Left cardiac atrium (tissue), 4 donors: Measurements from ENCODE around the gene POLQ. TPM values are rescaled to one million over a fixed set of nuclear protein-coding genes. Genes with fewer than 3 reads are reported as not detected.
"Not testable (repeated sequence)": the region's sequence is repeated elsewhere in the genome, so short reads cannot be mapped to it uniquely, and the experiment has no call there.

Source experiments
- ATAC-seq, 2 donors: fragments of 200-7000 bp; cut with Tn5 transposase; one replicate each; pipeline ENCODE4 v1.9.1; 2020; ENCODE audit warnings: mild to moderate bottlenecking in 2 of 2, moderate library complexity in 2 of 2
- DNase-seq: peaks from one replicate; pipeline ENCODE4 v3.0.0-alpha.2; 2020
- intact Hi-C, 2 donors: fragments of 100-400 bp; cut with DNase I; formaldehyde crosslinking; loops; one replicate each; pipeline versions ENCODE4 v1.14.1 to v1.15.1; 2022 to 2023
- total RNA-seq, 2 donors: library from RNA; stranded (reverse); fragmentation: NEBNext Ultra II Directional; extraction: Animal tissue kit (Norgen Biotek cat#: 25700); gene quantifications; one replicate each; pipeline ENCODE4 v1.2.1, GENCODE V29; 2021
- donor health status: DM: no; HTN: yes; CAD: no.
- donor health status: DM: no; HTN: yes; CAD: no; lungs with severe emphysema.
- donor health status: DM: yes; HTN: yes; CAD: no.
- donor health status: Dilated cardiomyopathy.

POLQ gene
- total RNA-seq, 2 donors from 2014 or later, result 0.77 to 0.79 TPM

DNA sequence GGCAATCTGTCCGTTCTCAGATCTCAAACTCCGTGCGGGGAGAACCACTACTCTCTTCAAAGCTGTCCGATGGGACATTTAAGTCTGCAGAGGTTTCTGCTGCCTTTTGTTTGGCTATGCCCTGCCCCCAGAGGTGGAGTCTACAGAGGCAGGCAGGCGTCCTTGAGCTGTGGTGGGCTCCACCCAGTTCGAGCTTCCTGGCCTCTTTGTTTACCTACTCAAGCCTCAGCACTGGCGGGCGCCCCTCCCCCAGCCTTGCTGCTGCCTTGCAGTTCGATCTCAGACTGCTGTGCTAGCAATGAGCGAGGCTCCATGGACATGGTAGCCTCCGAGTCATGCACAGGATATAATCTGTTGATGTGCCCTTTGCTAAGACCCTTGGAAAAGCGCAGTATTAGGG, 94.0 kb downstream of the POLQ start:
- DNase-seq, intact Hi-C loops, ATAC-seq: not testable (repeated sequence)

GRCh38 chr3:121443456-121443855, 102.3 kb downstream of the POLQ start:
- no peak for ATAC-seq
- intact Hi-C loops, result no loop called here
- no peak for DNase-seq

GRCh38 chr3:121436641-121437040, 109.1 kb downstream of the POLQ start:
- DNase-seq, result no peak
- no peak for ATAC-seq
- intact Hi-C loops, result no loop called here

GRCh38 chr3:121436074-121436473, 109.7 kb downstream of the POLQ start:
- intact Hi-C loops, result no loop called here
- no peak for DNase-seq
- no peak for ATAC-seq

DNA sequence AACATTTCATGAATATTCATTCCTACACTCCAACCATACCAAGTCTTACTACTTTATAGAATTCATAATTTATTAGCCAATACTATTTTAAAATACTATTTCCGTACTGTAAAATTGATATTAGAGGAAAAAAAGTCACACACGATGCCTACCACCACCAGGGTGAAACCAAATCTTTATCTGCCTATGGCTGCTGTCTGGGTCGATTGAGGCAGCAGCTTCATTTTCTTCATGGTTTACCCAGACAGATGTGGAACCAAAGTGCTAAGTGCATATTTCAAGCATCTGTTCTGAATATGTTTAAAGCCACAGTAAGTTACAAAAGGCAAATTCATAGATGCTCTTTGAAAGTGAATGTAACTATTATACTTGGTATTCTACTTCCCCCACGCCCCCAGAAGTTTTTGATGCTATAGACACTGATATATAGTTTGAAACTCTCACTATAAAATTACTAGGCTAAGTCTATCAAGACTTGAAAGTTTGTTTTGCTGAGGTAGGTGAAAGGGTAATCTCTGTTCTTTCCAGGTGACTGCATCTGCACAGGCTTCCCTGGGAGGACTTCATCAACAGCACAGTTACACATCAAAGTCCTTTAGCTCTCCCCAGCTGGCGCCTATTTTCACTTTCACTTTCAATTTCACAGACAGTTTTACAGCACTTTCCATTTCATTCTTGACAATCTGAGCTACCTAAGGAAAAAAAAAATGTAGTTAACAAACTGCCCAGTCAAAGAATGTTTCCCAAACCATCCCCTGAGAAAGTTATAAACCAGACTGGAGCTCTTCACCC, 113.9 kb downstream of the POLQ start:
- ATAC-seq (peak; percentile 71 to 72), DNase-seq (no peak)
- intact Hi-C loops, result no loop called here

DNA sequence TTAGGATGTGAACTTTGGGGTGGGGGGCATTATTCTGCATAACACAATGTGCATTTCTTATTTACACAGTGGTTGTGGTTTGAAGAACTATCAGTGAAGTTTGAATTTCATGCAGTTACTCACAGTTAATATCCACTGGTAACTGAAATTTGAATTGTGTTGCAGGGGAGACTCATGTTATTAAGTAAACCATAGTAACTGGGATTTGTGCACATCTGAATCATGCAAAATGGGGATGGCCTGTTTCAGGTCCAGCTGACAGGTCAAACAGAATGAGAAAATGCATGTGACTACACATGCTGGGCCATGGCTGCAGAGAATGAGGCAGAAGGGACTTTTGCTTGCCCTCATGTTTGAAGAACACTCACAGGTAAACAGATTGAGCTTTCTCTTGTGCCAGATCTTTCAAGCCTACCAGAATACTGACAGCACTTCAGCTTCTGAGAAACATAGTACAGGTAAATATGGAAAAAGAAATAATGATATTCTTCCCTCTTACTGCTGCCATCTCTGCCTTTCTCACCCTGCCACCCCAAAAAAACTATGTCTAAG, 115.0 kb downstream of the POLQ start:
- intact Hi-C loops, result no loop called here
- DNase-seq, result no peak
- ATAC-seq, result no peak

GRCh38 chr3:121424549-121424948, 121.2 kb downstream of the POLQ start:
- intact Hi-C loops, result no loop called here
- ATAC-seq, result no peak

GRCh38 chr3:121418182-121418581, 127.6 kb downstream of the POLQ start:
- intact Hi-C loops, result no loop called here
- DNase-seq (no peak), ATAC-seq (no peak)

More at GRCh38 chr3:121424549-121424948, 121.2 kb downstream of the POLQ start:
- DNase-seq, result no peak

DNA sequence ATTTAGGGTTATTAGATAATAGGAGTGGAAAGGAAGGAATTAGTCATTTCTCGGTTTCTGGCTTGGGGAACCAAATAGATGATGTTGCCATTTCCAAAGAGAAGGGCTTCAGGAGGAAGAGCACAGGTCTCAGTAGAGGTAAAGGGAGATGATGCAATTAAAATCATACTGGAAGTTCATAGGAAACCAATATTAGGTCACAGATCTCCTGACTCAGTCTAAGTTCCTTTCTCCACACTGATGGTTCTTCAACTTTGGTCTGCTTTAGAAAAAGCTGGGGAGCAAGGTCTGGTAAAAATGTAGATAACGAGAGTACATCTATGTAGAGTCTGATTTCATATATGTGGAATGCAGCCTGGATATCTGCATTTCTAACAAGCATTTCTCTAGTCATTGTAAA, 130.9 kb downstream of the POLQ start:
- intact Hi-C loops, result no loop called here
- DNase-seq (no peak), ATAC-seq (no peak)

DNA sequence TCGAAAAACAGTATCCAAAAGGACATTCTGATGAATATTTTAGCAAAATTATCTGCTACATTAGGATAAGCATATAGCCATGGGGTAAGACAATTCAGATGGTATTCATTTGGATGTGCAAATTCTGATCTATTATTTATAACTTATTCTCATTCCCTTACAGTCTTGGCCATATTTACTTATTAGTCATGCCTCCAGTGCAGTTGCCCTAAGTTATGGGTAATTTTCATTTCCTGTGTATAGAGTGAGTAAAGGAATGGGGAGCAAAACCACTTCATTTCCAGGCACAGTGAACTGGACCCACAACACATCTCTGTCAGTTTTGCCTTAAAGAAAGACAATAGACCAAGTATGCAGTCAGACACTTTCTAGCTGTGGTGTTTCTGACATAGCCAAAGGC, 134.3 kb downstream of the POLQ start:
- no peak for DNase-seq
- intact Hi-C loops, result no loop called here

DNA sequence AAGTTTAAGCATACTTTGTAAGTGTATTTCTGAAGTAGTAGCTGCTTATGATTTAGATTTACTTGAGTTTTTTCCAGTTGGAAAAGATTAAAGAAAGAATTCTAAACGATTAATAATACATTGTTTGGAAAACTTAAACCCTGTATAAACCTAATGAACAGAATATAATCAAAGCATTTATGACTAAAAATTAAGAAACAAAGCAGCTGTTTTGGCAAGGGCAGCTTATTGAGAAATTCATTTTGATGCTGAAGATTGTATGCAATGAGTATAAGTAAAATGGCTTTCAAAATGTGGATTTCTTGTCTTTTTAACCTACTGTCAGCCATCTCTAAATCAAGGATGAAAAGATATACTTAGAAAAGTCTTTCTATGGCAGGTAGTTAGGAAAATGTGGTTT, 140.2 kb downstream of the POLQ start:
- intact Hi-C loops, result no loop called here

More for the DNA sequence above, 134.3 kb downstream of the POLQ start:
- ATAC-seq, result no peak

GRCh38 chr3:121399820-121400219, 146.0 kb downstream of the POLQ start:
- ATAC-seq (no peak), DNase-seq (no peak)
- intact Hi-C loops, result no loop called here

More for the DNA sequence above, 140.2 kb downstream of the POLQ start:
- ATAC-seq (no peak), DNase-seq (no peak)

DNA sequence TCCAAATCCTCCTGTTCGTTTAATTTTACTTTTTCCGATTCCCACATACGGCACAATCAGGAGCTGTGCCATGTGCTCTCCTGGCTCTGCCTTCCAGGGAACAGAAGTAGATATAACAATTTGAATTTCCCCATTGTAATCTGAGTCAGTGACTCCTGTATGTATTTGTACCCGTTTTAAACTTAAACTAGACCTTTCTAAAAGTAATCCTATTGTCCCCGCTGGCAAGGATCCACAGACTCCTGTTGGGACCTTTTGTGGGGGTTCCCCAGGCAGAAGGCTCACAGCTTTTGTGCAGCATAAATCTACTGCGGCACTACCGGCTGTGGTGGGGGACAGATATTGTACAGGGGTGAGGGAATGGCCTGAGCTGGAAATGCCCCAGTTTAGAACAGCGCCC, 147.7 kb downstream of the POLQ start:
- ATAC-seq, DNase-seq, intact Hi-C loops: not testable (repeated sequence)

DNA sequence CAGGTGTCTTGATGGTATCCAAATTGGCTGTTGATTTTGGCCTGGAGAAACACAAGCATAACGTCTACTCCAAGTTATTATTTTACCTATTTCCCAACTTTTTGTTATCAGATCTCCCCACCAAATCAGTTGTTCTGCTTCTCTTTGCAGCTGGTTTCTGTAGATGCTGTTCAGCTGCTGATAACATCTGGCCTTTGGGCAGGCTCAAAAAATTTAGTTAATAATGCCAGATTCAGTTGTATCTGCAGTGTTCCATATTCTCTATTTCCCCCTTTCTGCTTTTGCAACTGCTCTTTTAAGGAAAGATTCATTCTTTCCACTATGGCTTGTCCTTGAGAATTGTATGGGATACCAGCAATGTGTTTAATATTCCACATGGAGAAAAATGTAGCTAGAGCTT, 149.8 kb downstream of the POLQ start:
- intact Hi-C loops, result not testable (repeated sequence)

GRCh38 chr3:121388308-121388707, 157.5 kb downstream of the POLQ start:
- ATAC-seq, intact Hi-C loops, DNase-seq: not testable (repeated sequence)

More for the DNA sequence above, 149.8 kb downstream of the POLQ start:
- DNase-seq, ATAC-seq: not testable (repeated sequence)

Other genes starting within 250 kb of the POLQ start
- not detected for gene ARGFX, start 22.0 kb upstream of the POLQ start, total RNA-seq
- gene FBXO40, start 47.4 kb upstream of the POLQ start, total RNA-seq, result 100 to 1,000 TPM; 116 to 146 TPM
- 10 to 100 TPM; 24.2 to 28.9 TPM for gene HCLS1, start 114.9 kb upstream of the POLQ start, total RNA-seq
- 10 to 100 TPM; 48.1 to 52.3 TPM for gene GOLGB1, start 203.8 kb upstream of the POLQ start, total RNA-seq